GM18861 (cell line): ENCODE measurements around the gene GNAQ.
"Not testable (repeated sequence)": the region's sequence is repeated elsewhere in the genome, so short reads cannot be mapped to it uniquely, and the experiment has no call there.

ENCODE experiments used
- ATAC-seq: cut with Tn5 transposase; IDR thresholded peaks from one replicate; pipeline ENCODE4 v1.9.1; 2021; ENCODE audit not compliant: unreplicated experiment

GNAQ gene

DNA sequence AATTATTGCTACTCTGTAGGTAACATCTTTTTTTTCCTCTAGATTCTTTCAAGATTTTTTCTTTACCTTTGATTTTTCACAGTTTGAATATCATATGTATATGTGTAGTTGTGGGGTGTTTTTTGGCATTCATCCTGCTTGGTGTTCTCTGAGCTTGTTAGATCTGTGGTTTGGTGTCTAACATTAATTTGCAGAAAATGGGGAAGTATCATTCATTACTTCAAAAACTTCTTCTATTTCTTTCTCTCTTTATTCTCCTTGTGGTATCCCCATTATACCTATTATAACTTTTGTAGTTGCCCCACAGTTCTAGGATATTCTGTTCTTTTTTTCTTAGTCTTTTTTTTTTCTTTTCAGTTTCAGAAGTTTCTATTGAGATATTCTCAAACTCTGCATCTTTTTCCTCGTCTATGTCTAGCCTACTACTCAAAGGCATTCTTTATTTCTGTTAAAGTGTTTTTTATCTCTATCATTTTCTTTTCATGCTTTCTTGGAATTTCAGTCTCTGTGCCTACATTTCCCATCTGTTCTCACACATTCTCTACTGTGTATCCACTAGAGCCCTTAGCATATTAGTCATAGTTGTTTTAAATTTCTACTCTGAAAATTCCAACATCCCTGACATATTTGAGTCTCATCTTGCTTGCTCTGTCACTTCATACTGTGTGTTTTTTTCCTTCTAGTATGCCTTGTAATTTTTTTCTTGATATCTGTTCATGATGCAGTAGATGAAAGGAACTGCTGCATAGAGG lies 323.4 kb downstream of the GNAQ start:
- no peak for ATAC-seq

- ATAC-seq, result no peak
These were observed 324.1 kb downstream of the GNAQ start for GRCh38 chr9:77707383-77708063.

DNA sequence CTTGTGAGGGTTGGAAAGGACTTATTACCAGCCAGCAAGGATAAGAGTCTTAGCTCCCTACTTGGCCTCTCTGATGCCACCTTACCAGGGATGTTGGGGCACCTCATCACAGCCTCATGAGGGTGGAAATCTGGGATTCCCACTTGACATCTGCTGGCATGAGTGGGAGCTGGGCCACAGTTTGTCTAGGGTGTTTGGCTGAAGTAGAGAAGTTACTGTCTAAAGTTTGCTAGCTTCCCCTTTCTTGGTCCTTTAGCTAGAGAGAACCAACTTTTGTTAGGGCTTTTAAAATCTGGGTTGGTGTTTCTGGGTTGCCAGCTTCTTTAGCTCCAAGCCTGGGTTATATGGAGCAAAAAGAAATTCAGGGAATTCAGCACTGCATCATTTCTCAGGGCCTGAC lies 326.0 kb downstream of the GNAQ start:
- ATAC-seq, result no peak

- not testable (repeated sequence) for ATAC-seq
These were observed 328.9 kb downstream of the GNAQ start for GRCh38 chr9:77702521-77703390.

DNA sequence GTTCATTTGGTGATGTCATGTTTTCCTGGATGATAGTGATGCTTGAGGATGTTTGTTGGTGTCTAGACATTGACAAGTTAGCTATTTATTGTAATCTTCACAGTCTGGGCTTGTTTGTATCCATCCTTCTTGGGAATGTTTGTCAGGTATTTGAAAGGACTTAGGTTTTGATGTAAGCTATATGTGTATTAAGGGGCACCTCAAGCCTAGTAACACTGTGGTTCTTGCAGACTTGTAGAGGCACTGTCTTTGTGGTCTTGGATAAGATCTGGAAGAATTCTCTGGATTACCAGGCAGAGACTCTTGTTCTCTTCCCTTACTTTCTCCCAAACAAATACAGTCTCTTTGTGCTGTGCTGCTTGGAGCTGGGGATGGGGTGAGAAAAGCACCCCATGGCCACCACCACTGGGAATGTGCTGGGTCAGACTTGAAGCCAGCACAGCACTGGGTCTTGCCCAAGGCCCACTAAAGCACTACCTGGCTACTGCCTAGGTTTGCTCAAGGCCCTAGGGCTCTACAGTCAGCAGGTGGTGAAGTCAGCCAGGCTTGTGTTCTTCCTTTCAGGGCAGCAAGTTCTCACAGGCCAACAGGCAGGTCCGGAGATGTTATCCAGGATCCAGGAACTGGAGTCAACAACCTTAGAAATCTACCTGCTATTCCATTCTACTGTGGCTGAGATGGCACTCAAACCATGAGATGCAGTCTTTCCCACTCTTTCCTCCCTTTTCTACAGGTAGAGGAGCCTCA lies 334.2 kb downstream of the GNAQ start:
- ATAC-seq, result no peak

GRCh38 chr9:77690723-77691122 lies 340.9 kb downstream of the GNAQ start:
- not testable (repeated sequence) for ATAC-seq

DNA sequence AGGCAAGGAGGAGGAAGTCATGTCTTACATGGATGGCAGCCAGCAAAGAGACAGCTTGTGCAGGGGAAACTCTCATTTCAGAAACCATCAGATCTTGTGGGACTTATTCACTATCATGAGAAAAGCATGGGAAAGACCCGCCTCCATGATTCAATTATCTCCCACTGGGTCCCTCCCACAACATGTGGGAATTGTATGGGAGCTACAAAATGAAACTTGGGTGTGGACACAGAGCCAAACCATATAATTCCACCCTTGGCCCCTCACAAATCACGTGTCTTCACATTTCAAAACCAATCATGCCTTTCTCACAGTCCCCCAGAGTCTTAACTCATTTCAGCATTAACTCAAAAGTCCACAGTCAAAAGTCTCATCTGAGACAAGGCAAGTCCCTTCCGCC lies 341.5 kb downstream of the GNAQ start:
- ATAC-seq, result not testable (repeated sequence)

DNA sequence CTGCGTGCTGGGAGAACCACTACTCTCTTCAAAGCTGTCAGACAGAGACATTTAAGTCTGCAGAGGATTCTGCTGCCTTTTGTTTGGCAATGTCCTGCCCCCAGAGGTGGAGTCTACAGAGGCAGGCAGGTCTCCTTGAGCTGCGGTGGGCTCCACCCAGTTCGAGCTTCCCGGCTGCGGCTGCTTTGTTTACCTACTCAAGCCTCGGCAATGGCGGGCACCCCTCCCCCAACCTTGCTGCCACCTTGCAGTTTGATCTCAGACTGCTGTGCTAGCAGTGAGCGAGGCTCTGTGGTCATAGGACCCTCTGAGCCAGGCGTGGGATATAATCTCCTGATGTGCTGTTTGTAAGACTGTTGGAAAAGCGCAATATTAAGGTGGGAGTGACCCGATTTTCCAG lies 343.9 kb downstream of the GNAQ start:
- not testable (repeated sequence) for ATAC-seq

DNA sequence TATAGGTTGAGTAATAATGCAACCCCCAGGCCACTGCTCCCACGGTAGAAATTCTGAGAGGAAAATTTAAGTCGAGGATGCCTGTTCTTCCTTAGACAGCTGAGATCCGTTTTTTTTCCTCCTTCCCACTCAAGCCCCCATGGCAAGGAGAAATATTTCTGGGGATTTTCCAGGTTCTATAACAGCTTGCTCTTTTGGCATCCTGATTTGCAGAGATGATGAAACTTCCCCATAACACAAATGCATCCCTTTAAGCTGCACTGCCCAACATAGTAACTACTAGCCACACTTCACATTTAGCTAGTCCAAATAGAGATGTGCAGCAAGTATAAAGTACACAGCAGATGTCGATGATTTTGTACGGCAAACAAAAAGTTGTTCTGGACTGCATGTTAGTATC lies 351.0 kb downstream of the GNAQ start:
- no peak for ATAC-seq

GRCh38 chr9:77679661-77680368 lies 351.8 kb downstream of the GNAQ start:
- no peak for ATAC-seq

GRCh38 chr9:77679088-77679487 lies 352.5 kb downstream of the GNAQ start:
- no peak for ATAC-seq

DNA sequence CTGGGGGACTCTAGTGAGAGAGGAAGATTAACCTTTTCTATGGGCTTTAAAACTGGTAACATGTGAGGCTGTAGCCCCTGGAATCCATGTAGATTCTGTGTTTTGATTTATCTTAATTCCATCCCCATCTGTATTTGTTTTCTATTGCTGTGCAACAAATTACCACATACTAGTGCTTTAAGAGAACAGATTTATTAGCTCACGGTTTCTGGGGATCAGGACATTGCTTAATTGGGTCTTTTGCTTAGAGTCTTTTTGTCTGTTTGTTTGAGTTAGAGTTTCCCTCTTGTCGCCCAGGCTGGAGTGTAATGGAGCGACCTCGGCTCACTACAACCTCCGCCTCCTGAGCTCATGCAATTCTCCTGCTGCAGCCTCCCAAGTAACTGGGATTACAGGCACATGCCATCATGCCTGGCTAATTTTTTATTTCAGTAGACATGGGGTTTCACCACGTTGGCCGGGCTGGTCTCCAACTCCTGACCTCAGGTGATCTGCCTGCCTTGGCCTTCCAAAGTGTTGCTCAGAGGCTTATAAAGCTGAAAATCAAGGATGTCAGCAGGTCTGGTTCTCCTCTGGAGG lies 353.6 kb downstream of the GNAQ start:
- no peak for ATAC-seq

- ATAC-seq, result no peak
These were observed 354.2 kb downstream of the GNAQ start for GRCh38 chr9:77677397-77677796.

DNA sequence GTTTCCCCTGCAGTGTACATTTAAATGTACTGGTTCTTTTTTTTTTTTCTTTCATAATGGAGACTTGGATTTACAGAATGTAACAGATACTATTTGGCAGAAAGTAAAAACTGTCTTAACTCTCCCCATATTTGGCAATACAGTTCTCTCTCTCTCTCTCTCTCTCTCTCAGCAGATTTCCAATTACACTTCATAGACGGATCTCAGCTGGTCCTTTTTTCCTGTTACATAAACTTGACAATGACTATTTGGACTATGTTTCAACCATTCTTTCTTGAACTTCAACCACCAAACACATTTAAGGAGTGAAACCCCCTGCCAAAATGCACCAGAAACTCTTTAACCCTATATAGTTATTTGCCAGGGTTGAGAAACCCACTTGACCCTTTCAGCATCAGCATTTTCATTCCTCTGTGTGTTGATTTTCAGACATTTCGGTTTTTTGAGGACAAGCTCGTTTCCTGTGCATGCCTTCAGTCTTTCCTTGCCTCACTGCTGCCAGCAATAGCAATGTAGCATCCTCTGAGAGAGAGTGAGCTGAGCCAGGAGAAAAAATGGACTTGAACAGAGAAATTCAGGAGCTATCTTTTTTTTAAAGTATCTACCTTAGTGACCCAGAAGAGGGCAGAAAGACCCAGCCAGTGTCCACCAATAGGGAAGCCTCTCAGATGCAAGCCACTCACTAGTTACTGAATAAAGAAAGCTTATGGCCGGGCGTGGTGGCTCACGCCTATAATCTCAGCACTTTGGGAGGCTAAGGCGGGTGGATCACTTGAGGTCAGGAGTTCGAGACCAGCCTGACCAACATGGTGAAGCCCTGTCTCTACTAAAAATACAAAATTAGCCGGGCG lies 357.4 kb downstream of the GNAQ start:
- ATAC-seq, result no peak

DNA sequence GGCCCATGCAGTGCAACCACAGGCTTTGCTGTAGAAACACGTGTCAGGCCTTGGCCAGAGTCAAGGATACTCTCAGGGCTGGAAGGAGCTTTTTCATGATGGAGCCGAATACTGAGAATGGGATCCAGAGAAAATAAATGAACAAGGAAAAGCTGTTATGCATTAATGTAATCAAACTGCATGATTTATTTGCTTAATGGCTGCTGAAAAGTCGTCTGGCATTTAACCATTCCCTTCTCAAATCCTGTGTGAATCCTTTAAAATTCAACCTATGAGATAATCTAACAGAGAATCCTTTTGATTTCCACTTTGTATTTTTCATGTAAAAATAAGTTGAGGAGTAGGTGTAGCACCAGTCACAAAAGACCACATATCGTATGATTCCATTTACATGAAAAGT lies 359.4 kb downstream of the GNAQ start:
- no peak for ATAC-seq

GRCh38 chr9:77667151-77667550 lies 364.5 kb downstream of the GNAQ start:
- no peak for ATAC-seq
